ENCODE results near the gene OR7A5. TPM values are rescaled to one million over a fixed set of nuclear protein-coding genes. Genes with fewer than 3 reads are reported as not detected.
"Not testable (repeated sequence)": the region's sequence is repeated elsewhere in the genome, so short reads cannot be mapped to it uniquely, and the experiment has no call there.

The OR7A5 gene
- total and polyA plus RNA-seq, 4 donors: not detected

DNA sequence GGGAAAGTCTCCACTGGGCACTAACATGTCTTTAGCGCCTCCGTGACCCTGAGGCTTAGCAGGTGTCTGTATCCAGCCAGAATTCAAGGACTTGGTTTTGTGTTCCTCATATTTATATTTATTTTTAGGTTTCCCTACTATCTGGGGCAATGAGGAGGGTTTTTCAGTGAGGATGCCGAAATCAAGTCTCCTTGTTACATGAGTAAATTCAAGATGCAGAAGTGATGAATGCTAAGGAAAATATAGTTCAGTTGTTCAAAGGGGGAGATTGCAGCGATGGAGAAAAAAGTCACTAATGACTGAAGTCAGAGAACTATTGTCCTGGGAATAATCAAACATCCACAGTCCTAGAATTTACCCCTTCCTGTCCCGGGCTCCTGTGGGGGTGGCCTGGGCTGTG lies 55.8 kb downstream of the OR7A5 start:
- peaks cover 0 to 2% (median 0%) of the 10 kb centered on the region in 4 donors for H3K27me3 ChIP-seq (ENCODE audit: control insufficient read depth in 4 of 4, insufficient read depth in 4 of 4, low read length in 3 of 4)
- DNase-seq (ENCODE audit: low spot score): no peak
- H3K4me1 ChIP-seq (ENCODE audit: control insufficient read depth in 4 of 4, insufficient read depth in 4 of 4, low read length in 3 of 4): no peaks in the 10 kb centered on the region
- H3K9ac ChIP-seq (ENCODE audit: low read depth in 1 of 2, low read length in 2 of 2): no peak overlapping the region
- TF ChIP-seq, protein P1, sequence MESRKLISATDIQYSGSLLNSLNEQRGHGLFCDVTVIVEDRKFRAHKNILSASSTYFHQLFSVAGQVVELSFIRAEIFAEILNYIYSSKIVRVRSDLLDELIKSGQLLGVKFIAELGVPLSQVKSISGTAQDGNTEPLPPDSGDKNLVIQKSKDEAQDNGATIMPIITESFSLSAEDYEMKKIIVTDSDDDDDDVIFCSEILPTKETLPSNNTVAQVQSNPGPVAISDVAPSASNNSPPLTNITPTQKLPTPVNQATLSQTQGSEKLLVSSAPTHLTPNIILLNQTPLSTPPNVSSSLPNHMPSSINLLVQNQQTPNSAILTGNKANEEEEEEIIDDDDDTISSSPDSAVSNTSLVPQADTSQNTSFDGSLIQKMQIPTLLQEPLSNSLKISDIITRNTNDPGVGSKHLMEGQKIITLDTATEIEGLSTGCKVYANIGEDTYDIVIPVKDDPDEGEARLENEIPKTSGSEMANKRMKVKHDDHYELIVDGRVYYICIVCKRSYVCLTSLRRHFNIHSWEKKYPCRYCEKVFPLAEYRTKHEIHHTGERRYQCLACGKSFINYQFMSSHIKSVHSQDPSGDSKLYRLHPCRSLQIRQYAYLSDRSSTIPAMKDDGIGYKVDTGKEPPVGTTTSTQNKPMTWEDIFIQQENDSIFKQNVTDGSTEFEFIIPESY (IDR thresholded peaks at IDR 0.05): no peak
- TF ChIP-seq, protein P2, sequence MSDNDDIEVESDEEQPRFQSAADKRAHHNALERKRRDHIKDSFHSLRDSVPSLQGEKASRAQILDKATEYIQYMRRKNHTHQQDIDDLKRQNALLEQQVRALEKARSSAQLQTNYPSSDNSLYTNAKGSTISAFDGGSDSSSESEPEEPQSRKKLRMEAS (IDR thresholded peaks at IDR 0.05): no peak
- TF ChIP-seq HNF4G (IDR thresholded peaks at IDR 0.05): no peak
- TF ChIP-seq, protein P3, sequence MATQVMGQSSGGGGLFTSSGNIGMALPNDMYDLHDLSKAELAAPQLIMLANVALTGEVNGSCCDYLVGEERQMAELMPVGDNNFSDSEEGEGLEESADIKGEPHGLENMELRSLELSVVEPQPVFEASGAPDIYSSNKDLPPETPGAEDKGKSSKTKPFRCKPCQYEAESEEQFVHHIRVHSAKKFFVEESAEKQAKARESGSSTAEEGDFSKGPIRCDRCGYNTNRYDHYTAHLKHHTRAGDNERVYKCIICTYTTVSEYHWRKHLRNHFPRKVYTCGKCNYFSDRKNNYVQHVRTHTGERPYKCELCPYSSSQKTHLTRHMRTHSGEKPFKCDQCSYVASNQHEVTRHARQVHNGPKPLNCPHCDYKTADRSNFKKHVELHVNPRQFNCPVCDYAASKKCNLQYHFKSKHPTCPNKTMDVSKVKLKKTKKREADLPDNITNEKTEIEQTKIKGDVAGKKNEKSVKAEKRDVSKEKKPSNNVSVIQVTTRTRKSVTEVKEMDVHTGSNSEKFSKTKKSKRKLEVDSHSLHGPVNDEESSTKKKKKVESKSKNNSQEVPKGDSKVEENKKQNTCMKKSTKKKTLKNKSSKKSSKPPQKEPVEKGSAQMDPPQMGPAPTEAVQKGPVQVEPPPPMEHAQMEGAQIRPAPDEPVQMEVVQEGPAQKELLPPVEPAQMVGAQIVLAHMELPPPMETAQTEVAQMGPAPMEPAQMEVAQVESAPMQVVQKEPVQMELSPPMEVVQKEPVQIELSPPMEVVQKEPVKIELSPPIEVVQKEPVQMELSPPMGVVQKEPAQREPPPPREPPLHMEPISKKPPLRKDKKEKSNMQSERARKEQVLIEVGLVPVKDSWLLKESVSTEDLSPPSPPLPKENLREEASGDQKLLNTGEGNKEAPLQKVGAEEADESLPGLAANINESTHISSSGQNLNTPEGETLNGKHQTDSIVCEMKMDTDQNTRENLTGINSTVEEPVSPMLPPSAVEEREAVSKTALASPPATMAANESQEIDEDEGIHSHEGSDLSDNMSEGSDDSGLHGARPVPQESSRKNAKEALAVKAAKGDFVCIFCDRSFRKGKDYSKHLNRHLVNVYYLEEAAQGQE (IDR thresholded peaks at IDR 0.05): no peak
- 54% methylated on average over 5 of the region's 5 CpGs for WGBS
- no peaks in the 10 kb centered on the region for H3K36me3 ChIP-seq (ENCODE audit: control insufficient read depth in 4 of 4, insufficient read depth in 3 of 4, low read depth in 1 of 4, low read length in 3 of 4)
- H3K9me3 ChIP-seq (ENCODE audit: control insufficient read depth in 4 of 4, low read length in 3 of 4): no peaks in the 10 kb centered on the region
- no peak overlapping the region for H3K27ac ChIP-seq (ENCODE audit: low read depth in 1 of 2, low read length in 2 of 2)
- H3K4me3 ChIP-seq (ENCODE audit: low read depth in 1 of 3, low read length in 3 of 3): no peak overlapping the region

DNA sequence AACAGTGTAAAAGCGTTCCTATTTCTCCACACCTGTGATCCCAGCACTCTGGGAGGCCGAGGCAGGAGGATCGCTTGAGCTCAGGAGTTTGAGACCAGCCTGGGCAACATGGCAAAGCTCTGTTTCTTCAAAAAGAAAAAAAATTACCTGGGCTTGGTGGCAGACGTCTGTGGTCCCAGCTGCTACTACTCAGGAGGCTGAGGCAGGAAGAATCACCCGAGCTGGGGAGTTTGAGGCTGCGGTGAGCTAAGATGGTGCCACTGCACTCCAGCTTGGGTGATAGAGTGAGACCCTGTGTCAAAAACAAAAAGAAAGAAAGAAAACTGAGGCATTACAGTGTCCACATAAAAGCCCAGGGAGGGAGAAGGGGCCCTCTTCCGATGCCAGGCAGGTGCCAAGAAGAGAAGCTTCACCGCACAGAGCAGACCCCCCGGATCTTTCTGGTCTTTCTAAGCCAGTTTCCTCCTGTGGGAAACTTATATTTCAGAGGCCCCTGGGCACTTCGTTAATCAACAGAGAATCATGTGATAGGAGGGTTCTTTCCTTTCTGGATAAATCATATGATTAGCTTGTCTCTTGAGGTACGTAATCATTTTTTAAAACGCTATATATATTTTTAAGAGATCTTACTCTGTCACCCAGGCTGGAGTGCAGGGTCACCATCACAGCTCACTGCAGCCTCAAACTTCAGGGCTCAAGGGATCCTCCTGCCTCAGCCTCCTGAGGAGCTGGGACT lies 56.7 kb downstream of the OR7A5 start, which contains the start of gene ADGRE2:
ADGRE2 (minus strand) TSS at position 451 of the 736 bp plus-strand sequence. CDS start 1,804 bp downstream, outside the sequence.
- not testable (repeated sequence) for H3K27ac ChIP-seq (ENCODE audit: low read depth in 1 of 2, low read length in 2 of 2); DNase-seq (ENCODE audit: low spot score)

DNA sequence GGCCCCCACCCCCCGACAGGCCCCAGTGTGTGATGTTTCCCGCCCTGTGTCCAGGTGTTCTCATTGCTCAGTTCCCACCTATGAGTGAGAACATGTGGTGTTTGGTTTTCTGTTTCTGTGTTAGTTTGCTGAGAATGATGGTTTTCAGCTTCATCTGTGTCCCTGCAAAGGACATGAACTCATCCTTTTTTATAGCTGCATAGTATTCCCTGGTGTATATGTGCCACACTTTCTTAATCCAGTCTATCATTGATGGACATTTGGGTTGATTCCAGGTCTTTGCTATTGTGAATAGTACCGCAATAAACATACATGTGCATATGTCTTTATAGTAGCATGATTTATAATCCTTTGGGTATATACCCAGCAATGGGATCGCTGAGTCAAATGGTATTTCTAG lies 57.3 kb downstream of the OR7A5 start:
- not testable (repeated sequence) for H3K9me3 ChIP-seq (ENCODE audit: control insufficient read depth in 4 of 4, low read length in 3 of 4); H3K36me3 ChIP-seq (ENCODE audit: control insufficient read depth in 4 of 4, insufficient read depth in 3 of 4, low read depth in 1 of 4, low read length in 3 of 4); H3K4me3 ChIP-seq (ENCODE audit: low read depth in 1 of 3, low read length in 3 of 3); H3K27ac ChIP-seq (ENCODE audit: low read depth in 1 of 2, low read length in 2 of 2); DNase-seq (ENCODE audit: low spot score); H3K27me3 ChIP-seq (ENCODE audit: control insufficient read depth in 4 of 4, insufficient read depth in 4 of 4, low read length in 3 of 4); H3K9ac ChIP-seq (ENCODE audit: low read depth in 1 of 2, low read length in 2 of 2); H3K4me1 ChIP-seq (ENCODE audit: control insufficient read depth in 4 of 4, insufficient read depth in 4 of 4, low read length in 3 of 4)
- WGBS: 90% methylated on average over 4 of the region's 4 CpGs

More for the DNA sequence above, 56.7 kb downstream of the OR7A5 start, which contains the start of gene ADGRE2:
- not testable (repeated sequence) for H3K27me3 ChIP-seq (ENCODE audit: control insufficient read depth in 4 of 4, insufficient read depth in 4 of 4, low read length in 3 of 4); H3K9ac ChIP-seq (ENCODE audit: low read depth in 1 of 2, low read length in 2 of 2); H3K4me1 ChIP-seq (ENCODE audit: control insufficient read depth in 4 of 4, insufficient read depth in 4 of 4, low read length in 3 of 4); H3K4me3 ChIP-seq (ENCODE audit: low read depth in 1 of 3, low read length in 3 of 3); H3K36me3 ChIP-seq (ENCODE audit: control insufficient read depth in 4 of 4, insufficient read depth in 3 of 4, low read depth in 1 of 4, low read length in 3 of 4); H3K9me3 ChIP-seq (ENCODE audit: control insufficient read depth in 4 of 4, low read length in 3 of 4)
- 72% methylated on average over 12 of the region's 12 CpGs for WGBS

Small RNA genes within 50 kb of the gene (small RNA-seq; reads per million reads assigned to genes)
- gene AC005255.1: 0.07 reads per million

Other genes starting within 250 kb of the OR7A5 start
- gene ADGRE3, start 160.3 kb downstream of the OR7A5 start, total RNA-seq: under 1 TPM; 0.28 to 0.67 TPM
- under 1 TPM; 0.15 to 0.17 TPM for gene ADGRE3, start 160.3 kb downstream of the OR7A5 start, polyA plus RNA-seq
- 10 to 100 TPM in 1 of 2 donors, 1 to 10 TPM in 1; 5.5 to 11.2 TPM for gene ZNF333, start 145.1 kb downstream of the OR7A5 start, total RNA-seq
- gene ZNF333, start 145.1 kb downstream of the OR7A5 start, polyA plus RNA-seq: 1 to 10 TPM; 1.7 to 1.8 TPM
- gene ADGRE2, start 56.6 kb downstream of the OR7A5 start, total RNA-seq: 1 to 10 TPM; 1.0 to 5.3 TPM
- gene ADGRE2, start 56.6 kb downstream of the OR7A5 start, polyA plus RNA-seq: 1 to 10 TPM in 1 of 2 donors, under 1 TPM in 1; 0.40 to 1.3 TPM
- gene OR7C1, start within 50 bp of the OR7A5 start, total RNA-seq: under 1 TPM in 1 of 2 donors, not detected in 1; 0.14 TPM
- under 1 TPM in 1 of 2 donors, not detected in 1; 0.06 TPM for gene OR7C1, start within 50 bp of the OR7A5 start, polyA plus RNA-seq
- not detected for gene OR7A10, start 13.7 kb upstream of the OR7A5 start, total RNA-seq
- not detected for gene OR7A10, start 13.7 kb upstream of the OR7A5 start, polyA plus RNA-seq
- gene OR7A17, start 50.9 kb upstream of the OR7A5 start, total RNA-seq: not detected
- not detected for gene OR7A17, start 50.9 kb upstream of the OR7A5 start, polyA plus RNA-seq
- gene OR7C2, start 106.3 kb upstream of the OR7A5 start, total RNA-seq: not detected
- not detected for gene OR7C2, start 106.3 kb upstream of the OR7A5 start, polyA plus RNA-seq
- gene SLC1A6, start 144.7 kb upstream of the OR7A5 start, total RNA-seq: not detected
- not detected for gene SLC1A6, start 144.7 kb upstream of the OR7A5 start, polyA plus RNA-seq
- gene CASP14, start 214.3 kb upstream of the OR7A5 start, total RNA-seq: not detected
- gene CASP14, start 214.3 kb upstream of the OR7A5 start, polyA plus RNA-seq: not detected
- gene OR1I1, start 247.0 kb upstream of the OR7A5 start, total RNA-seq: not detected
- gene OR1I1, start 247.0 kb upstream of the OR7A5 start, polyA plus RNA-seq: not detected